Testis (tissue), 2 donors: ENCODE measurements around the gene FOXD4L6.
"Not testable (repeated sequence)": the region's sequence is repeated elsewhere in the genome, so short reads cannot be mapped to it uniquely, and the experiment has no call there.

Experiments used
- CTCF ChIP-seq, 3 experiments: fragments of 450-650 bp in 2 of 3; fragments of 200-600 bp in 1 of 3; sonication (generic) in 1 of 3; IDR thresholded peaks; one replicate each; pipeline ENCODE4 v1.5.1; 2016 to 2019; ENCODE audit warnings: antibody characterized with exemption in 3 of 3, mild to moderate bottlenecking in 2 of 3, moderate library complexity in 1 of 3
- POLR2A ChIP-seq: fragments of 450-650 bp; IDR thresholded peaks from one replicate; pipeline ENCODE4 v1.6.1; 2017; ENCODE audit warnings: antibody characterized with exemption, mild to moderate bottlenecking, moderate library complexity

DNA sequence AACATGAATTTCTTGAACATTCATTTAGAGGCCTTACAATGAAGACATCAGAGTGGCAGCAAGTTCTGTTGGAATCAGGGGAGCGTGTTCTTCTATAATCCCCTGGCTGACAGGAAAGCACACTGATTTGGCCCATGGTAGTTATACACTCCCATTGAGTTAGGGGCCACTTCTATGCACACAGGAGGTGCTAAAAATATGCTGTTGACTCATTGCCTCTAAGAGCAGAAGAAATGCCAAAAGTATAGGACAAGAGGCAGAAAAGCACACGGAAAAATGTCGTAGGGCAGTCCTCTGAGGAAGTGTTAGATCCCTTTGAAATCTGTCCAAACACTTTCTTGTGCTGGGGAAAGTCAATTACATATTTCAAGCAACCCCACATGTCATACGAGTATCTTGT, 49.0 kb downstream of the FOXD4L6 start:
- TF ChIP-seq CTCF (IDR thresholded peaks at IDR 0.05); POLR2A: not testable (repeated sequence)
